ENCODE results near the gene C1GALT1C1.

- TF ChIP-seq CTCF (IDR thresholded peaks at IDR 0.05; ENCODE audit: insufficient read depth, low read length, poor library complexity, severe bottlenecking) (no peak), EZH2phosphoT487 (conservative IDR thresholded peaks at IDR 0.05; ENCODE audit: low read length) (no peak)
Measured at GRCh38 chrX:120625371-120625770, 4.5 kb downstream of the C1GALT1C1 start.
